Frontal cortex (tissue), 4 donors: ENCODE measurements around the gene B4GAT1. TPM values are rescaled to one million over a fixed set of nuclear protein-coding genes. Genes with fewer than 3 reads are reported as not detected.
"Not testable (repeated sequence)": the region's sequence is repeated elsewhere in the genome, so short reads cannot be mapped to it uniquely, and the experiment has no call there.

Source experiments
- DNase-seq, 2 donors: peaks; one replicate each; pipeline ENCODE4 v3.0.0; 2012; ENCODE audit warnings: low spot score in 2 of 2
- FAIRE-seq: peaks from 2 replicates; lab custom pipeline; 2012; peaks lifted over from hg19 to GRCh38; lab: Jason Lieb, UNC
- total RNA-seq: library from RNA; depleted of rRNA; stranded (reverse); fragments of >200 nt; gene quantifications from one replicate; pipeline ENCODE4 v1.2.3, GENCODE V29; 2014
- donor health status: control.
- donor health status: control.
- donor health status: control.

B4GAT1 gene
- total RNA-seq, 1 donor from 2014 or later = 83.2 TPM

DNA sequence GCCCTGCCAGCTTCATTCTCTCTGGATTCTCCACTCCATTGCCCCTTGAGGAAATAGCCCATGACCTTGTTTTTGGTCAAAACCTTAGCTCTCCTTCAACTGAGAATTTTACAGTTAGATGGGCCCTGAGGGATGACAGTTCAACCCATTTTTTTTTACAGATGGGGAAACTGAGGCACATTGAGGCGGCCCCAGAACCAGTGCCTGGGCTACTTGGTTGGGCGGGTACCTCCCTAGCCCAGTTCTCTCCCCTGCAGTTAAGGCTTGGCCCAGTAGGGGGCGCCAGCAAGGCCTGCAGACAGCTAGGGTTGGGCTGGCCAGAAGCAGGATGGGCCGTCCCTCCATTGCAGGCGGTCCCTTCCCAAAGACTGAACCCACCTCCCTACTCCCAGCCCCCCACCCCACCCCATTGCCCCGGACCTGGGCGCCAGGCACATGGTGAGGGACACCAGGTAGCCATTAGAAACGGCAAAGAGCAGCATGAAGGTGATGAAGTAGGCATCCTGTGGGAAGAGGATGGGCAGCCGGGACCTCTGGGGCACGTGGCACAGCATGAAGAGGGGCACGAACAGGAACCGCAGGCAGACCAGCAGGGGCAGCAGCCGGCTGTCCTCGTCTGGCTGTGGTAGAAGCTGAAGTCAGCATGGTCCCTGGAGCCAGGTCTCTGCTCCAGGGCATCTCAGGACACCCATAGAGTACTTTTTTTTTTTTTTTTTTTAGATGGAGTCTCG lies 16.5 kb upstream of the B4GAT1 start:
- DNase-seq (peak in 1 of 2 donors; percentile 6), FAIRE-seq (no peak)

DNA sequence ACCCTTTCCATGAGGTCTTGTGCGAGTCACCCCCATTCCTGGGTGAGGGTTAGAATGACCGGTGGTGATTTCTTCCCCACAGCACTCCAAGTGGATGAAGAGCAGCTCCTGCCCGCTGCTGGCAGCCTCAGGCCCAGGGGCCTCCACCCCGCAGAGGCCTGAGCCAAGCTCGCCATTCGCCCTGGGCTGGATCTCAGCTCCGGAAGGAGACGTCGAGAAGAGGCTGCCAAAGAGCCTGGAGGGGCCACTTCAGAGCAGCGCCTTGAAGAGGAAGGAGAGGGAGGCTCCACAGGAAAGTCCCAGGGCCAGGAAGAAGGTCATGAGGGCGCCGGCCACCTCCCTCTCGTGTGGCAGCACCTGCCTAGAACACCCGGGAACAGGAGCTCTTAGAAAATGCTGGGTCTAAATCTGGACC lies 15.8 kb upstream of the B4GAT1 start:
- DNase-seq = peak in 1 of 2 donors; percentile 3
- FAIRE-seq = no peak

DNA sequence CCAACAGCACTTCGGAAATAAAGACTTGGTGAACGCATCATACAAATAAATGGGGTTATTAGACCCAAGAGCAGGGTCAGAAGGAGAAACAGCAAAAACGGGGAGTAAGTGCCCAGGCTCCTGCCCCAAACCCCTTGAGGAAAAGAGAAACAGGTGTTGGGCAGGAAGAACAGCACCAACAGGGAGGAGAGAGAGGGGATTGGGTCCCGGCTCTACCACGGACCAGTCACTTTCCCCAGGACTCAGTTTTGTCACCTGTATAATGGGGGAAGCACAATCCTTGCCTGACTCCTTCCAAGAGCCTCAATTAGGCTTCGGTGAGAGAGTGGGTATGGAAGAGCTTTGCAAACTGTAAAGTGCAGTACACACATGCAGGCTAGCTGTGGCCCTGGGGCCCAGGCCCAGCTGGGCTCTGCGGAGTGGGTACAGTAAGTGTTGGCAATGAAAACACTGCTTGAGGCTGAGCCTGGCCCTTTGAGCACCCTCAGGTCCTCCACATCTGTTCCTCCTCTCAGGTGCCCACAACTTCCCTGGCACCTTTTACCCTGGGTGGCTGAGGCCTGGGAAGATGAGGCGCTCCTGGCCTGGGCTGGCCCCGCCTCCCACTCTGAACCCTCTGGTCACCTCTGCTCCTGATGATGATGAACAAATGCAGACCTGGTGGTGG lies 15.2 kb upstream of the B4GAT1 start:
- FAIRE-seq = no peak

DNA sequence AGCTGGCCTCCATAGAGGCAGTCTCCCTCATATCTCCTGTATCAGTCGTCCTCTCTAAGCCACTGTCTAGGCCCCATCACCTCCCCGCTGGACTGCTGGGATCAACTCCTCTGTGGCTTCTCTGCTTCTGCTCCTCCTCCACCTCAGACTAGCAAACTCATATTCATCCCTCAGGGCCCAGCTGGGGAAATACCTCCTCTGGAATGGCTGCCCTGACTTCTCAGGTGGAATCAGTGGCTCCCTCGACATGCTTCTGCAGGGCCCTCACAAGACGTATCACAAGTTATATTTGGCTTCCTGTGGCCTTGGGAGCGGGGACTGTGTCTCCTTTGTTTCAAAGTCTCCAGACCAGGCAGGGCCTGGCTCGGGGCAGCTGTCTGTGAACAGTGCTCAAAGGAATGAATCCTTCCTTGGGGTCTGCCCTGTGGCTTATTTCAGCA lies 14.1 kb upstream of the B4GAT1 start:
- DNase-seq = no peak
- FAIRE-seq = no peak

More for the DNA sequence above, 15.2 kb upstream of the B4GAT1 start:
- no peak for DNase-seq

DNA sequence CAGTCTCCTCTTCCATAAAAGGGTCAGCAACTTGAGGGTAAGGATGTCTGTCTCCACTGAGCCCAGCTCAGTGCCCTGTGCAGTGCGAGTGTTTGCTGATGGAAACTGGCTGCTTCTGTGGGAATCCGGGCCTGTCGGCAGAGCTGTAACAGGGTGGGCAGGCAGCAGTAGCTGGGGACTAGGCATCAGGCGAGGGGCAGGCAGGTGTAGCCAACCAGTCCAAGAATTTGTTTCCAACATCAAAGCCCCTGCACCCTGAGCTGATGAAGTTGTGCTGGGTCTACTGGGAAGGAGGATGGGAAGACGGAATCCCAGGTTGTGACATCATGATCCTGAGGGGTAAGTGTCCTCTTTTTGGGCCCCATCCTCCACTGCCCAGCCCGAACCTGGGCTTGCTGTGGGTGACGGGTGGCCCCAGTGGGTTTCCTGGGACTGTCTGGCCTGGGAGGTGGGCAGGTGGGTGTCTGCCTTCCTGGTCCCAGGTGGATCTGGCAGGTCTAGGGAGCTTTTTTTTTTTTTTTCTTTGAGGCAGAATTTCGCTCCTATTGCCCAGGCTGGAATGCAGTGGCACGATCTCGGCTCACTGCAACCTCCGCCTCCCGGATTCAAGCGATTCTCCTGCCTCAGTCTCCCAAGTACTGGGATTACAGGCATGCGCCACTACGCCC lies 13.1 kb upstream of the B4GAT1 start:
- DNase-seq = no peak
- no peak for FAIRE-seq

DNA sequence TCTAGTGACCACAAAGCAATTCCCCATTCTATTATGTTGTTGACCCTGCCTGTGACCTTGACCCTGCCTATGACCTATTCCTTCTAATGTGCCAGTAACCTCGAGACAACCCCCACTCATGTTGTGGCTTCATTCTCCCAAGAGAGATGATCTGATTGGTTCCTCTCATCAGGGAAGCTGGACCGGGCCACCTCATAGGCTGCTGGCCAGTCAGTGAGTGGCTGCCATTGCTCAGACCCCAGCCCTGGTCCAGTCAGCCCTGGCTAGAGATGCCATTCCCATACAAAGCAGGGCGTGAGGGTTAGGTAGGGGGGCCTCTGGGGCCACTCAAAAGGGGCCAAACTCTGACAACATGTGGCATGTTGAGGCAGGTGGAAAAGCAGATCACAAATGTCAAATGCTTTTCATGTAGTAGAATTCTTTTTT lies 12.2 kb upstream of the B4GAT1 start:
- no peak for FAIRE-seq
- DNase-seq = no peak

DNA sequence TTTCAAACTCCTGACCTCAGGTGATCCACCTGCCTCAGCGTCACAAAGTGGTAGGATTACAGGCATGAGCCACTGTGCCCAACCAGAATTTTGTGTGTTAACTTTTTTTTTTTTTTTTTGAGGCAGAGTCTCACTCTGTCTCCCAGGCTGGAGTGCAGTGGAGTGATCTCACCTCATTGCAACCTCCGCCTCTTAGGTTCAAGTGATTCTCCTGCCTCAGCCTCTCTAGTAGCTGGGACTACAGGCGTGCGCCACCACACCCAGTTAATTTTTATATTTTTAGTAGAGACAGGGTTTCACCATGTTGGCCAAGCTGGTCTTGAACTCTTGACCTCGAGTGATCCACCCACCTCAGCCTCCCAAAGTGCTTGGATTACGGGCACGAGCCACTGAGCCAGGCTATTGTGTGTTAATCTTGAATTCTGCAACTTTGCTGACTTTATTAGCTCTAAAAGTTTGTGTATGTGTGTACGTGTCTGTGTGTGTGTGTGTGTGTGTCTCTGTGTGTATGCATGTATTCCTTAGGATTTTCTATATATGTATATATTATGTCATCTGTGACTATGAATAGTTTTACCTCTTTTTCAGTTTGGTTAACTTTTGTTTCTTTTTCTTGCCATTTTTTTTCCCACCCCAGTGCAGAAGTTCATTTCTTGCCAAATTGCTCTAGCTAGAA lies 3.3 kb upstream of the B4GAT1 start:
- not testable (repeated sequence) for DNase-seq, FAIRE-seq

DNA sequence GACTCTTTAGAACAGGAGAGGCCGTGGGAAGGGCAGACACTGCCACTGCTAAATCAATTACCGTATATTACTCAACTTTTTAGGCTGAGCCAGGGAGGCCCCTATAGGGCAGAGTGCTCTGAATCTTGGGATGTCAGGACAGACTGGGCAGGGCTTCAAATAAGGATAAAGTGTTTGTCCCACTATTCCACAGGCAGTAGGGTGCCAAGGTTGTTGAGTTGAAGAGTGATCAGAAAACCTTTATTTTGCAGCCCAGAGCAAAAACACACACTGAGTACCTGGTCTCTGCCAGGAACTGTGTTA lies 1.6 kb upstream of the B4GAT1 start:
- DNase-seq (no peak), FAIRE-seq (no peak)

DNA sequence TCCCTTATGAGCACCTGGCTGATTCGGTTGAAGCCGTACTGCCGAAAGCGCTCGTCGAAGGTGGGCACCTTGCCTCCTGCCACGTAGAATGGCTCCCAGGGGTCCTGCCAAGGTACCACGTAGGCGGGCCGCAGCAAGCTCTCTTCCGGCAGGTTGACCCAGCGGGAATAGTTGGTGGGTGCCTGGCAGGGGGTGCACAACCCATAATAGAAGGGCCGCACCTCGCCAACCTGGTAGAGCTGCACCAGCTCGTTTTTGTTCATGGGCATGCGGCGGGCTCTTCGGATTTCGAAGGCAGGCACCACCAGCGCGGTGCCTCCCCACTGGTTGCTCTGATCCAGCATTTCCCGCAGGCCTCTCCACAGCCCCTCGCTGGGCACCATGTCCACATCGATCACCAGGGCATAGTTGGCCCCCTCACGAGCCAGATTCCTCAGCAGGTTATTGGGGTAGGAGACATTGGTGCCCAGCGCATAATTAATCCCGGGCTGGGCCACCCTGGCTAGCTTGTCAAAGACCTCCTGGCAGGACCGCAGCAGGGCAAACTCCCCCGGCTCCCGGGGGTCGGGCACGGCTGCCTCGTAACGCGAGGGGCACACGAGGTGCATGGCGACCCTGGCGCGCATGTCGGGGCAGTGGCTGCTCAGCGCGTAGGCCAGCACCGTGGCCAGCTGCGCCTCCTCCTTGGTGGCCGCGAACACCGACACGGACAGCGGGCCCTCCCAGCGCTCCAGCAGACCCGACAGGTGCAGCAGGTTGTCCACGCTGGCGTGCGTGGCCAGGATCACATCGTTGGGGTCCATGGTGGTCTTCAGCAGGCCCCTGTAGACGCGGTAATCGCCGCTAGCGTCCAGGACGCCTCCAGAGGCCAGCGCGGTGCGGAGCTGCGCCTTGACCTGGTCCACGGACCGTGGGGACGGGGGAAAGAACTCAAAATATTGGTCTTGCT lies 679 bp downstream of the B4GAT1 start:
- no peak for DNase-seq
- FAIRE-seq = no peak

DNA sequence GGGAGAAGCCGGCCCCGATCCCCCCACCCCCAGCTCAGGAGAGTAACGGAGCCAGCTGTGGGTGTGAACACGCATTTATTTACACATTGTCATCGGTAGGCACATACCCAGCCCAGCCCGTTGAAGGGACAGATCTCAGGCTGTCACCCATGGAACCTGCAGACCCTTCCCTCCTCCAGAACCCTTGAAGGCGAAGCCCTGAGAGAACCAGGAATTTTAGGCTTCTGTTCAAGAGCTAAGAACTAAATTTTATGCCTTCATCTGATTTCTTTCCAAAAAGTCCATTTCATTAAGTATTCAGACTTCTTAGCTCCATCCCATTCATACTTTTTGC lies 2.1 kb downstream of the B4GAT1 start:
- no peak for FAIRE-seq
- no peak for DNase-seq

DNA sequence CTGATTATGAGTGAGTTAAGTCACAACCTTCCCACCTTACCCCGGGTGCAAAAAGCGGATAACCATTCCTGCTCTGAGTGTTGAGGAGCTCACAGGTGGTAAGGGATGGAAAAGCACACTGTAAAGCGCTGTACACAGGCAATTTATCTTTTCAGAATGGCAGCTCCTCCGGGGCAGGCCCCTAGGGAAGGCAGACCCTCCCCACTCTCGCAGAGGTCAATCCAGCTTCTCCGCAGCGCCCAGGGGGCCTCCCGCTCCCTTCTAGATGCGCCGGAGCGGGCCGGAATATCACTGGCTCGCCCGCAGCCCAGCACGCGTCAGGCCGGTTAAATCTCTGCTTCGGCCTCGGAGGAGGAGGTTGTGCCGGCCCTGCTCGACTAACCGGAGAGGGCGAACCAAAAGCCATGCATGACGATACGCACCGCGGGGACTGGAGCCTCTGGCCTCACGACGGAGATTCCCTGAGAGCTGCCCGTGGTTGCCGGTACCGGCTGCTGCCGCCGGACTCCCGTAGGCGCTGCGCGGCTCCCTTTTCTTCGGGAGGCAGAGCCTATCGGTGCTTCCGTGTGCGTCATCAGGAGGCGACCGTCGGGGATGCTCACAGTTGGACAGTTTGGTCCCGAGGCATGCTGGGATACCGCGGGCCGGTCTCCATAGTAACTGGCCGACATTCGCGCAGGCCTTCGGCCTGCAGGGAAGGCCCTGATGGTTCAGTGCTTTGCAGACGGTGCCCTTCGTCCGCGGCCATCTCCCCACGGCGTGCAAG lies 2.7 kb downstream of the B4GAT1 start, which contains the start of gene BRMS1:
Gene BRMS1, minus strand, starts transcription at position 555 of the 766 bp plus-strand sequence. CDS start 2,870 bp downstream, outside the sequence.
- DNase-seq = peak; percentile 93 to 97
- no peak for FAIRE-seq

DNA sequence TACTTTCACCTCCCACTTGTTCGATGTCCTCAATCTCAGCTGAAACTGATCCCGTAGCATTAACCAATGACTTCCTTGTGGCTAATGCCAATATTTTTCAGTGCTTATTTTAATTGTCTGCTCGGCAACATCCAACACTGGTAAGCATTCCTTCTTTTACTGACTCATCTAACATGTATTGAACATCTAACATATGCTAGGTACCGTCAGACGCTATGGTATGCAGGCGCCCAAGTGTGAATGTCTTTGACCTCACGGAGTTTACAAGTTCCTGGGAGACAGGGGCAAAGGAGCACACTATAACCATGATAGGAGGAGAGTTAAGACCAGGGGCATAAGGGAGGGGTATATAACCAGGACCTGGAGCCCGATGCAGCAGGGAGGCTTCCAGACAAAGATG lies 4.3 kb downstream of the B4GAT1 start:
- no peak for FAIRE-seq
- DNase-seq = no peak

DNA sequence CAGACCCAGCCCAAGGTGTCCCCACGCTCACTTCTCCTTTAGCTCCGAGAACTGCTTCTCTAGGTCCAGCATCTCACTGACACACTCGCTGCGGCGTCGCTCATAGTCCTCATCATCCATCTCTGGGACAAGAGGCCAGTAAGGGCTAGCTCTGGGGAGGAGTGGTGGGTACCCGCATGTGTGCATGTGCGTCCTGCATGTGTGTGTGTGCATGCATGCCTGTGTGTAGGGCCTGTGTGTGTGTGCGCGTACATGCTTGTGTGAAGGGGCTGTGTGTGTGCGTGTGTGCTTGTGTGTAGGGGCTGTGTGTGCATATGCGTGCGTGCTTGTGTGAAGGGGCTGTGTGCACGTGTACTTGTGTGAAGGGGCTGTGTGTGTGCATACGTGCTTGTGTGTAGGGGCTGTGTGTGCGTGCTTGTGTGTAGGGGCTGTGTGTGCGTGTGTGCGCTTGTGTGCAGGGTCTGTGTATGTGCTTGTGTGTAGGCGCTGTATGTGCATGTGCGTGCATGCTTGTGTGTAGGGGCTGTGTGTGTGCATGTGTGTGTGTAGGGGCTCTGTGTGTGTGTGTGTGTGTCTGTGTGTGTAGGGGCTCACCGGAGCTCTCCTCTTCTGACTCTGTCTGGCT lies 5.8 kb downstream of the B4GAT1 start:
- DNase-seq (no peak), FAIRE-seq (no peak)

DNA sequence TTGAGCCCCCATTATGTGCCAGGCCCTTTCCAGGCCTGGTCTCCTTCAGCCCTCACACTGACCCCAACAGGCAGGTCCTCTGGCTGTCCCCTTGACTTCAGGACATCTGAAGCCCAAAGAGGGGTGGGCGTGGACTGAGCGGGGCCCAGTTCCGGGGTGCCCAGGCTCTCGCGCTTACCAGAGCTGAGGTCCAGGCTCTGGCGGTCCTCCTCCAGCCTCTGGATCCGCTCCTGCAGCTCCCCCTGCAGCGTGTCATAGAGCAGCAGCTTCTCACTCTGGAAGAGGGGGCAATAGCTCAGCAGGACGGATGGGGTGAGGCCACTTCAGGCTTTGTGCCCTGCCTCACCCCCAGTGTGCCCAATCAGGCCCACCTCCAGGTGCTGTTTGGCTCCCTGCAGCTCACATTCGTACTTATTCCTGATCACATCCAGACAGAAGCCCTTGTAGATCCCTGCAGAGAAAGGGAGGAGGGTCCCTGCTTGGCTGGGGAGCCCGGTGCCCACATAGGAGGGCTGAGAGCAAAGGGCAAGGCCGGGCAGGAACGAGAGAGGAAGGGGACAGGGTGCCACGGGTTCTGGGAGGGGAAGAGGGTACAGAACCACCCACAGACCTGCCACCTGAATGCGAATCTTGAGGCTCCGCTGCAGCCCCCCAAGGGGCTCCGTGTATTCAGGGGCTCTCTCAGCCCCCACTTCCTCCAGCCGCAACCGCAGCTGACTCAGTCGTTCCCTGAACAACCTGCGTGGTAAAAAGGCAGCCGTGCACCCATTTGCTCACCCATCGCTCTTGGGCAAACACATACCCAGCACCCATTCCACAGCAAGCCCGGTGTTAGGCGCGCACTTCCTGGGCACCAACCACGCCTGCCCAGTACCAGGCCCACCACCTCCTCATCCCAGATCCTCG lies 6.6 kb downstream of the B4GAT1 start:
- FAIRE-seq (no peak), DNase-seq (no peak)

DNA sequence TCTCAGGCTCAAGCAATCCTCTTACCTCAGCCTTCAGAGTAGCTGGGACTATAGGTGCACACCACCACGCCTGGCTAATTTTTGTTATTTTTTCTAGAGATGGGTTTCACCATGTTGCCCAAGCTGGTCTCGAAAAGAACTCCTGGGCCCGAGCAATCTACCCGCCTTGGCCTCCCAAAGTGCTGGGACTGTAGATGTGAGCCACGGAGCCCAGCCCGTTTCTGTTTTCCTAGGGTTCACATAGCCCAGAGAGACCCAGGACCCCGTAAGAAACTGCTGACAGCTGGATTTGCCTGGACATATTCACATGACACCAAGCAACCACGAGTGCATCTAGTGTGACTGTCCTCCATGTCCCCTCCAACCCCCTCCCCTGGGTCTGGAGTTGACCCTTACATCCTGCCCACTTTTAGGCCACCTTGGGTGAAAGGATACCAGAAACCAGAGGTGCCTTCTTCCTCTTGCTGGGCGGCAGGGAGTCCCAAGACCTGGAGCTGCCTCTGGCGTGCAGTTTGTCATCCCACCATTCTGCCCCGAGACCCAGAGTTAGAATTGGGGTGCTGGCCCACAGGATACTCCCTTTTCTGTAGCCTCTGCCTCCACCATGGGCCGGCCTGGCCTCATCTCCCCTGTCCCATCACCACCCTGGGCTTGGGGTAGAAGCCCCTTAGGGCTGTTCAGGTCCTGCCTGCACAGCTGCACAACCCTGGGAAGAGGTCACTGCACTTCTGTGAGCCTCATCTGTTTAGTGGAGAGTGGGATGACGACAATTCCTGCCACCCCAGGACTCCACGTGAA lies 7.5 kb downstream of the B4GAT1 start:
- DNase-seq (no peak), FAIRE-seq (no peak)

DNA sequence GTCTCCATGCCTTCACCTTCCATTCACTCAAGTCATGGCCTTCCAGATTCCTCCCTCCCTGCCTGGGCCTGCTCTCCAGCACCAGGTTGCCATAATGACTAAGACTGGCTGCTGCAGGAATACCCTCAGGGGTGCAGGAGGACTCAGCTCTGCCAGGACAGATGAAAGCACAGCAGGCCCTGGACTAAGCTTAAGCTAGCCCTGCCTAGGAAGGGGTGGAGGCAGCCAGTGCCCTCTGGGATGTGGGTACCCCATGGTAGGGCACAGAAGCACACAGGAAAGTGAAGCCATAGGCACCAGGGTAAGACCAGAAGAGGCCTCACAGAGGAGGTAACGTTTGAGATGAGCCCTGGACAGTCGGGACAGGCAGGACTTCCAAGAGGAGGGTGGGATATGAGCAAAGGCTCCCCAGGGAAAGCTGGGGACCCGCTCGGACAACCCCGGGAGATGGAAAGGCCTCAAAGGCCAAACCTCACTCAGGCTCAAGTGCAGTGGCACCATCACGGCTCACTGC lies 8.2 kb downstream of the B4GAT1 start:
- FAIRE-seq (no peak), DNase-seq (no peak)
